HG03378 (cell line): ENCODE data around the gene DIP2B.
A peak's percentile ranks its signal among the peaks of the same experiment; 100 is the strongest.
"Not testable (repeated sequence)": the region's sequence is repeated elsewhere in the genome, so short reads cannot be mapped to it uniquely, and the experiment has no call there.

Experiments
- ATAC-seq: cut with Tn5 transposase; IDR thresholded peaks from one replicate; pipeline ENCODE4 v1.9.1; 2021; ENCODE audit warnings: mild to moderate bottlenecking, moderate library complexity; ENCODE audit not compliant: unreplicated experiment

DIP2B gene

GRCh38 chr12:50517421-50518048 lies 12.8 kb downstream of the DIP2B start:
- ATAC-seq, result peak; percentile 73

GRCh38 chr12:50518090-50518489 lies 13.3 kb downstream of the DIP2B start:
- ATAC-seq, result no peak

DNA sequence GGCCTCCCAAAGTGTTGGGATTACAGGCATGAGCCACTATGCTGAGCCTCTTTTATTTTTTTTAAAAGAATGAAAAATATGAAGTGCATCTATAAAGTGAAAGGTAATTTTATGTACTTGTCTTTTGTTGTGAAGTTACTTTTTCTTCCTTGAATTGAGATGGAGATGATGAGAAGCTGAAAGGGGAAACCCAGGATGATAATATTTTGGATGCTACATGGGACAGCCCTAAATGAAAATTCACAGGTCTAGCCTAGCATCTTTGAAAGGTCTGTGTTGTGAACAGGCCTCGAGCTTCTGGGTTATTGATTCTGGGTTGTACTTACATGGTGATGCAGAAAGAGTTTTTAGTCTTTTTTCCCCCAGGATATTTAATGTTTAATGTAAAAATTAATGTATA lies 14.6 kb downstream of the DIP2B start:
- ATAC-seq, result no peak

DNA sequence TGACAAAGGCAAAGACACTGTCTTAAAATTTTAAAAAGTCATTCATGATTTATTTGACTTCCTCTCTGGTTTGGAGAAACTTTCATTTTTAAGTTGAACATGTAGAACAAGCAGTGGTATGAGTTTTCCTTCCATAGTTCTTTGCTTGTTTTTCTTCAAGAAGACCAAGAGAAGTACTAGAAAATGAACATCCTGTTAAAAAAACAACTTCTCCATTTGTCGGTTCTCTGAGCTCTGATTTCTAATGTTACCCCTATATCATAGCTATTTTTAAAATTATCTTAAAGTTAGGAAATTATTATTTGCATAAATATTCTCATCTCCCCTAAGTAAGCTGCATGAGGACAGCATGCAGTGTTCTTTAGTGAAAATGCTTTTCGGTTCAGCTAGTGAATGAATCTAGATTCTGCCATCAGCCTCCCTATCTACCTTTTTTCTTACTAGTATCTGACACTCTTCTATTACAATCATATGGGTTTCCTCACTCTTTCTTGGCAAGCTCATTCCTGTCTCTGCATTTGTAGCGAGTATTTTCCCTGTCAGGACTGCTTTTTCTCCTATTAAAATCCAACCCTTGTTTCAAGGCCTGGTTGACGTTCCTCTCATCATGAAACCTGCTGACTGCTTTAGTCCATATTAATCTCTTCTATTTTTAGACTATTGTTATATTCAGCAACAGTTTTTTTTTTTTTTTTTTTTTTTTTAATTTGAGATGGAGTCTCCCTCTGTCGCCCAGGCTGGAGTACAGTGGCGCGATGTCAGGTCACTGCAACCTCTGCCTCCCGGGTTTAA lies 15.8 kb downstream of the DIP2B start:
- ATAC-seq, result no peak

DNA sequence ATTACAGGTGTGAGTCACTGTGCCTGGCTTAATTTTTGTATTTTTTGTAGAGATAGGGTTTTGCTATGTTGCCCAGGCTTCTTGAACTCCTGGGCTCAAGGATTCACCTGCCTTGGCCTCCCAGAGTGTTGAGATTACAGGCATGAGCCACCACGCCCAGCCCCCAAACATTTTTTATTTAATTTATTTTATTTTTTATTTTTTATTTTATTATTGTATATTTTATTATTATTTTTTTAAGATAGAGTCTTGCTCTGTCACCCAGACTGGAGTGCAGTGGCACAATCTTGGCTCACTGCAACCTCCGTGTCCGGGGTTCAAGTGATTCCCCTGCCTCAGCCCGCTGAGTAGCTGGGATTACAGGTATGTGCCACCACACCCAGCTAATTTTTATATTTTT lies 17.0 kb downstream of the DIP2B start:
- not testable (repeated sequence) for ATAC-seq

- ATAC-seq, result no peak
Measured at GRCh38 chr12:50523772-50524171, 19.0 kb downstream of the DIP2B start.

GRCh38 chr12:50524621-50525020 lies 19.8 kb downstream of the DIP2B start:
- ATAC-seq, result no peak

- ATAC-seq, result no peak
Measured at GRCh38 chr12:50525422-50525821, 20.6 kb downstream of the DIP2B start.

DNA sequence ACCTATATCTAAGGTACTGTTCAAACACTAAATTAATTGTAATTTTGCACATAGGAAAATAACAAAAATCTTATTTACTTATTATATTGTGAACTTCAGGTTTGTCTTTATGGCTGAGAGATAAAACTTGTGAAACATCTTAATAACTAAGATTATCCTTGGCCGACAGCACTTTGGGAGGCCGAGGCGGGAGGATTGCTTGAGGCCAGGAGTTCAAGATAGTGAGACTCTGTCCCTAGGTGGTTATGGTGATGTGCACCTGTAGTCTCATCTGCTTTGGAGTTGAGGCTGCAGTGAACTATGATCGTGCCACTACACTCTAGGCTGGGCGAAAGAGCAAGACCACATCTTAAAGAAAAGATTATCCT lies 22.6 kb downstream of the DIP2B start:
- ATAC-seq, result no peak

DNA sequence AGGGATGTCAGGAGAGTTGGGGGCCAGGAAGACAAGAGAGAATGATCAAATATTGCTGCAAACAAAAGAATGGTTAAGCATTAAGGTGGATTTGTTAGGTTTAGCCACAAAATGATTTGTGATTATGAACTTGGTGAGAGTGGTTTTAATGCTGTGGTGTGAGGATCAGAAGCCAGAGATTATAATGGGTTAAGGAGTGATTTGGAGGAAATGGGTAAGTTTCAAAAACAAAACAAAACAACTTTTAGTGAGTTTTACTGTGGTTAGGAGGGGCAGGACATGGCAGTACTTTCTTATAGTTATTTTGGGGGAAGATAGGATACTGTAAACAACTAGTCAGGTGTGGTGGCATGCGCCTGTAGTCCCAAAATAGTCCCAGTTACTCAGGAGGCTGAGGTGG lies 24.0 kb downstream of the DIP2B start:
- no peak for ATAC-seq

DNA sequence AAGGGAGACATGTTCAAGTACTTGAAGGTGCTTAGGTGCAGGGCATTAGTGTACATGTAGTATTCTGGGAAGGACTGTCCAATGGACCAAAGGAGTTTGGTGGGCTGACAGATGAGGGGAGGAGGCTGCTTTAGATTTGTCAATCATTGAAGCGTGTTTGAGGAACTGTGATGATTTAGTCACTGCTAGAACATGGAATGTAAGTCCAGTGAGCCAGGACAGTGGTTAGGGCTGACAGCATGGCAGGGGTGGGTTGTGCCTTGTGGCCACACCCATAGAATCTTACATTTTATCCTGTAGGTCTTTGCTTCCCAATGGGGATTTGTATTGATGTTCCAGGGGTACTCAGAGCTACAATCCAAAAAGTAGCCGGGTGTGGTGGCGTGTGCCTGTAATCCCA lies 24.6 kb downstream of the DIP2B start:
- no peak for ATAC-seq

- ATAC-seq, result no peak
Measured at GRCh38 chr12:50530532-50530931, 25.7 kb downstream of the DIP2B start.

DNA sequence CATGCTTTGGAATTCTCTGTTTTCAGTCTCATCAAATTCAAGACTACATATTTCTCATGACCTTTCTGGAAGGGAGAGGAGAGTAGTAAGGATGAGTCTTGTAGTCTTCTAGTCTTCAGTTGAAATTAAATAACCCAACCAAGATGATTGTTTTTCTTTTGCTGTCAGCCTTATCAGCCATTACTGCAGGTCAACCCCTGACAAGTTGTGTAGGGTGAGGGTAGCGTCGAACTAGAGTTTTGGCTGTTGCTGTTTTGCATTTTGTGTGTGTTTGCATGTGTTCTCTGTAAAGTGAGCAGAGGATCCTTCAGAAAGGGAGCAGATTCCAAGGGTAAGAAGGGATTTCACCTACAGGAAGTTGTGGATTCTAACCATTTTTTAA lies 28.4 kb downstream of the DIP2B start:
- ATAC-seq, result no peak

DNA sequence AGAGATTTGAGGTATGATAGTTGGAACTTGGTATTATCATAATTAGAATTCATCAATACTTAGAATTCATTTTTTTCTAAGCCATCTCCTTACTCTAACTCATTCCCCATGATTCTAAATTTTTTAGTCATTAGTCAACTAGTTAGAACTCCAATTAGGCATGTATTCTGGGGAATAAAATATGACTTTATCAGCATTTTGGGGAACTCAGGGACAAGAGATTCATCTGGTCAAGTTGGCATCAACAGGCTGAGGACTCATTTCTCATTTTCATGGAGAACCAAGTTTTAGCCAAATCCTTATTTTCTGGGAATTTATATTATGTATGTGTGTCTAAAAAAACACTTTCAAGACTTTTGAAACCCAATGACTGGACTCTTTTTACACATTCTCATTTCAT lies 29.2 kb downstream of the DIP2B start:
- ATAC-seq, result no peak

- ATAC-seq, result no peak
Measured at GRCh38 chr12:50536831-50537537, 32.2 kb downstream of the DIP2B start.

DNA sequence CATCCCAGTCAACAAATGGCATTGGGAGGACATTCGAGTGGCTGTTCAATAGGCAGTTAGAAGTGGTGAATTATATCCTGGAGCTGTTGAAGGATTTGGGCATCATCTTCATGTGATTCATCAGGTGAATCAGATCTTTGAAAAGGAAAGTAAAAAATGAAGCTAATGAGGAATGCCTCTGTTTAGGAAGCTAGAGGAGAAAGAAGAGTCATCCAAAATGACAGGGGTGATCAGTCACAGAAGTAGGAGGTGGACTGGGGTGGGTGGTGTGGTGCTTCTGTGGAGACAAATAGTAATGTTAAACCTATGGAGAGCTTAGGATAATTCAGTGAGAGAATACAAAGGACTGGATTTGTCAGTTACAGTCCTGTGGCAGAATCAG lies 32.7 kb downstream of the DIP2B start:
- no peak for ATAC-seq

- ATAC-seq, result no peak
Measured at GRCh38 chr12:50538182-50538581, 33.4 kb downstream of the DIP2B start.

DNA sequence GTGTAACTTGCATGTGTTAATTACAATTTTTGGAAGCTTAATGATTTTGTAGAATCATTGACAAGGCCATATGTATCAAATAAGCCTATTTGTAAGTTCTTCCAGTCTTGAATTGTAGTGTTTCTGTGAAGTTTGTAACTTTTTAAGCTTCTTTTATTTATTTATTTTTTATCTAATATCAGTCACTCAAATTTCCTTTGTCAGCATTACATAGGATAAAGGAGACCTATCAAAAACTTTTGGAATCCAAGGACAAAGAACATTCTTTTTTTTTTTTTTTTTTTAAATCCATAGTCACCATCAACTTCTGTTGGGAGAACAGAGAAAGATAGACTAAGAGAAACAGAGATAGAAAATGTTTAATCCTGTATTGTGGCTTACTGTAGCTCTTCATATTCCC lies 36.4 kb downstream of the DIP2B start:
- ATAC-seq, result no peak

GRCh38 chr12:50542448-50542847 lies 37.7 kb downstream of the DIP2B start:
- no peak for ATAC-seq

DNA sequence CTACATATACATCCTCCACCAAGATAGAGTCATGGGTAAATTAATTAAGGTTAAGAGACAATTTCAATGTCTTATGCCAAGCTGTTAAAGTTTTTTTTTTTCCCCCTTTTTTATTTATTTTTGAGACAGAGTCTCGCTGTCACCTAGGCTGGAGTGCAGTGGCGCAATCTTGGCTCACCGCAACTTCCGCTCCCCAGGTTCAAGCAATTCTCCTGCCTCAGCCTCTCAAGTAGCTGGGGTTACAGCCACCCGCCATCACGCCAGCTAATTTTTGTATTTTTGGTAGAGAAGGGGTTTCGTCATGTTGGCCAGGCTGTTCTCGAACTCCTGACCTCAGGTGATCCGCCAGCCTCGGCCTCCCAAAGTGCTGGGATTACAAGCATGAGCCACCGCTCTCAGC lies 38.4 kb downstream of the DIP2B start:
- not testable (repeated sequence) for ATAC-seq

GRCh38 chr12:50545213-50545612 lies 40.4 kb downstream of the DIP2B start:
- ATAC-seq, result no peak

GRCh38 chr12:50545786-50546185 lies 41.0 kb downstream of the DIP2B start:
- no peak for ATAC-seq
